ENCODE measurements around the gene PDE4D.

PDE4D gene

DNA sequence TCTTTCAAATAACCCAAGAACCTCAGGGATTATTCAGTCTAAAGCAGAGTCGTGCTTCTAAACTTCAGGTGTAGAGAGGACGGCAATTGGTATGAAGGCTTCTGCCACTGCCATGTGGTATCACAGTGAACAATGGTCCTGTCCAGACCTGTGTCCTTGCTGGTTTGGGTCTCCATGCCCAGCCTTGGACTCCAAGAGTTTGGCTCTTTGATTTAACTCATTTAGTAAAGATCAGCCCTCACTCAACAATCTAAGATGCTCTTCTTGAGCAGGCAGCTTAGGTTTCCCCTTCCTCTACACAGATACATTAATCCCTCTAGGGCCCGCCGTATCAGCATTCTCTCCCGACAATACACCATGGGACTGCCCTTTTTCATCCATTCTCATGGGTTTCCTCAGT lies 792.7 kb downstream of the PDE4D start:
- no peak for DNase-seq (ENCODE audit: low read depth)

DNA sequence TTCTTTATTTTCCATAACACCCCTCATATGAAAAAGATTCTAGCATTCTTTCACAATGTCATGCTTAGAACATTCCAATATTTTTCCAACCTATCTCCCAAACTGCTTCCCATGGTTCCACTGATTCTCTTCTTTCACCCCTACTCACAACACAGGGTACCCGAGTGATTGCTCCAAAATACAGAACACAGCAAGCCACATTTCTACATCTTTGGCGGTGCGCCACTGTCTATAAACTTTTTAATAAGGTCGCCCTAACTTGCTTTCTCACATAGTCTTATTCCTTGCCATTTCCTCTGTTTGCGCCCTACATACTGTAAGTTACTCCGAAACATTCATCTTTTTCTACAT lies 793.6 kb downstream of the PDE4D start:
- DNase-seq (ENCODE audit: low read depth): no peak

DNA sequence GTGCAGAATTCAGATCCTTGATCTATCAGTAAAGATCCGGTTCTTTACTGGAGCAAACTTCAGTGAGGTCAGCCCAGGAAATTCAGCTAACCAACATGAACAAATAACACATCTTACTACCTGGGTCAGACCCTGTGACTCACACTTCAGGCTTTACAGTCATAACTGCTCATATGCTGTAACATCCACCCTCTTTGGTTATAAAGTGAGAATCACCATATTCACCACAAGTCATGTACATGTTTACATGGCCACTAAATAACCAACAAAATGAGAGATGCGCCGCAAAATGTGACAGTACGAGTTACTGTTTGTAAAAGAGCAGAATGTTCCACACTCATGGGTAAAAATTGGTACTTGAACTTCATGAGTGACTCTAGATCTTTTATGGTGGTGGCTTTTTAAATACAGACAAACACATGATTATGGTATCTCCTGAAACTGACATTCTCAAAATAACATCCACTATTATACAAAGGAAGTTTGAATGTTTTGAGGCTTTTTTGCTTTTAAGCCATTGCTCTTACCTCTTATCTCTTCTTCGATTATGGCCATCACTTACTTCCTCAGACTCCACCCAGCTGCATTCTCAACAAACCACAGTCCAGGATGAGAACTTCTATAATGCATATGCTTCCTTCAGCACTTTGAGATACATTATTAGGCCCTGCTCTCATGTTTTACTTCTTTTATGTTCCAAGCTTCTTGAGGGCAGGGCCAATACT lies 794.1 kb downstream of the PDE4D start:
- peak; percentile 7 for DNase-seq (ENCODE audit: low read depth)

DNA sequence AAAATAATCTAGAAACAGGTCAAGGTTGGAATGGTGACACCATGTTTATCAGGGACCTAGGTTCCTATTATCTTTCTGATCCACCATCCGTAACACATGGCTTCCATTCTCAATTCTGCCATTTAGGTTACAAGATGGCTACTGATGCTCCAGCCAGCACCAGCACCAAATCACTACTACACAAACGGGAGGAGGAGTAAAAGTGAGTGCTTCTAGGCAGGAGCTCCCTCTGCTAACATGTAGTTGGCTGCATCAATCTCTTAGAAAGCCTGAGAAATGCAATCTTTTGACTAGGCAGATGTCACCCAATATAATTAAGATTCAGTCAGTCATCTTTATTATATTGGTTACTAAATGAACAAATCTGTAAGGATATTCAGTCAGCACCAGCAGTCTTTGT lies 794.8 kb downstream of the PDE4D start:
- DNase-seq (ENCODE audit: low read depth): no peak

DNA sequence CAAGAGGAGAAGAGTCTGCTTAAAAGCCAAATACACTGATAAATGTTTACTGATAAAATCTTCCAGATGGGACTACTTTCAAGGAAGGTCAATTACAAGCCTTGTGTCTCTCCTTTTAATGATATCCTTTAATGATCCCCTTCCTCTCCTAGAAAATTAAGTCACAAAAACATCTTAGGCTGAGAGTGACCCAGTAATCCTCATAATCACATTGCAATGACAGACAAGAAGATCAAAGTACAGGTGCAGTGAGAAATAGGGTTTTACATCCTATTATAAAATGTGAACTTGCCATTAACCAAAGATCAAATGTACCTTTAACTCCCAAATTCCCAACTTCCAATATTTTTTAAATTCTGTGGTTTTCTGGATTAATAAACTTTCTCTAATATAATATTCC lies 795.8 kb downstream of the PDE4D start:
- DNase-seq (ENCODE audit: low read depth): no peak

DNA sequence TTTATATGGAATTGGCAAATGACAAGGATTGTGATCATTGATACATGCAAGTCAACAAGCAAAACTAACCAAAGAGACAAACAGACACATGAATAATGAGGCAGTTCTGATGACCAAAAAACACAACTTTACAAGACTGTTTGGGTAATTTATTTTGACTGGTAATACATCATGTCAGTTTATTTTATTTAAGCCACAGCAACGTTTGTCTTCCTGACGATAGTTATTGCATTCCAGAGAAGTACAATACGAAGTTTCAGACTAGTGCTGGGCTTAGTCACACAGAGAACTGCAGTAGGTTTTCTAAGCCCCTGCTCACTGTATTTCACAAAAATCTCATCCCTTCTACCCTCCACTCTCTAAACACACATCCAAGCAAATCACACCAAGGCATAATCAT lies 796.4 kb downstream of the PDE4D start:
- DNase-seq (ENCODE audit: low read depth): no peak

DNA sequence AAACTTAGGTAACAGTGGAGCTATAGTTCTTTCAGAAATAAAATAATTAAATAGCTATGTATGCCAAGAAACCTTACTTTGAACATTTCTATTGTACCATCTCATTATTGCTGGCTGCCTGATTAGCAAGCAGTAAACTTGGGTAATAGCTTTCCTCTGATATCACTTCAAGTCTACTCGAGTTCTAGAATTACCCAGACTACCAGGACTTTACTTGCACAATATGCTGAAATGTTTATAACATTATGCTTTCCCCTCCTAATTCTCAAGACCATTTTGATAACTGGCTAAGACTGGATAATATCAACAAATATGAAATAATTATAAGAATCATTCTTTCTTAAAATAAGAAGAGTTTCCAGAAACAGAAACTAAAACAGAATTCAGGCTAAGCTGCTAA lies 798.0 kb downstream of the PDE4D start:
- no peak for DNase-seq (ENCODE audit: low read depth)

DNA sequence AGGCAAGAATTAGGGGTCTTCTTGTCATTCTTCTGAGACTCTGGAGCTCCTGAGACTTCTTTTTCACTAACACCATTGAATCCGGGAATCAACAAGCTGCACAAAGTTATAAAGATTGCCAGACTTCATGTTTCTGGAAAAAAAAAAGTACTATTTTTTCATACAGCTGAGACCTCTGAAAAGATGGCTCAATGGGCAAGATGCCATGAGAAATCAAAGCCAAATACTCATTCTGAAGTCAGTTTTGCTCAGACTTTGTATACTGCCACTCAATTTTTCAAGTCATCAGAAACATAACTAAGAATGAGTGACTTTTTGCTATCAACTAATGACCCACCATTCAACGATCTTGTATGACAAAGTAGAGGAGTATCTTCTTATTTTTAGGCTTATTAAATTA lies 798.7 kb downstream of the PDE4D start:
- no peak for DNase-seq (ENCODE audit: low read depth)

DNA sequence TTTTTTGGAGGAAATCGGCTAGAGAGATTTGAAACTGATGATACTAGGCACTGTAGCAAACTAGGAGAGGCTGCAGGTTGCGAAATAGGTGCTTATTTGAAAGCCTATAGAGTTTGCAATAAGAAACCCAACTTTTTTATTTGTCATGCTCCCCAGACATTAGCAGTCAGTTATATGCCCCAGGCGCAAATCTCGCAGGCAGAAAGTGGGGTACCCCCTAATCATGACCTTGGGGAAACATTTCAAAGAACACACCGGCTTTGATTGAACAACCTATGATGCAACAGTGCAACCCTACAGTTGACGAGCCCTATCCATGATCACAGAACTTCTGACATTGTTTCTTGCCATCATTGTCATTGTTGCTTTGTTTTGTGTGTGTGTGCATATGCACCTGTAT lies 800.2 kb downstream of the PDE4D start:
- no peak for DNase-seq (ENCODE audit: low read depth)

DNA sequence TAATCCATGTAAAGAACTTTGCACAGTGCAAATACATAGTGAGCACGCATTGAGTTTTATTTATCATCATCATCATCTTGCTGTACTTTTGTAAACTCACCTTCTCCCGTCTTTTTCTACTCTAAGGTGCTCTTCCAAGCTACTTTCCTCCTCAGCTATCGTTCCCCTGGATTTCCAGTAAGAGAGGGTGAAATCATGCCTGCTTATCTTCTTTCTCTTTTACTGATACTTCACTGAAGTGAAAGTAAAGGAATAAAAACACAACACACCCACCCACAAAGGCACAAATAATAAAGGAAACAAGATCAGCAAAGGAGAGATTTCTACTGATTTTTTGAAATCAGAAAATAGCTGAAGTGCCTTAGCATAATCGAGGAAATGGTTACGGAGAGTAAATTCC lies 800.8 kb downstream of the PDE4D start:
- no peak for DNase-seq (ENCODE audit: low read depth)

DNA sequence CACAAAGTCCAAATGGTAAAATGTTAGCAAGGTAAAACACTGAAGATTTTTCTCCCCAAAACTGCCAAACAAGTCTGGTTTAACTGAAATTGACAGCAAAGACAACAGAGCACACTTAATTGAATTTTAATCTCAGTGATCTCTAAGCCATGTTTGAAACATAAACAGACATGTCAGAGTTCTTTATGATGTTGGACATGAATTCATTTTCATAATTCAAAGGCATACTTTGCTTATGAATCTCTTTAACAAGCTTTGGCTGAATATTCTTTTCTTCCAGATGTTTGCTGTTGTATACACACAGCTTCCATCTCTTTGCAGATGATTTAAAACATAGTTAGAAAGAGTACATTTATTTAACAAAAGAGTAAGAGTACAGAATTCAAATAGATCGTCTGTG lies 801.6 kb downstream of the PDE4D start:
- DNase-seq (ENCODE audit: low read depth): no peak

DNA sequence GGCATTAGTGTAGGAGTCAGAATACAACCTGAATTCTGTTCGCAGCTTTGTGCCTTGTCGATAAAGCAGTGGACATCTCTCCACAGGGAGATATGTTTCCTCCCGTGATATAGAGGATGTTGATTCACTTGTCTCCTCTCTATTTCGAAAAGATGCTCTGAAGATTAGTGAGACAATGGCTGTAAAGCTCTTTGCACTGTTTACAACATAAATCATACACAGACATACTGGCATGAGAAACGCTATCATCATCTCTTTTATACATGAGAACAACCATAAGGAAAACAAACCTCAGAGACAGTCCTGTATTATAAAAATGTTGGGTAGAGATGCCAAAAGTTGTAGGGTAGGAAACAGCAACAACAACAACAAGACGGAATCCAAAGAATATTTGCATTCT lies 803.2 kb downstream of the PDE4D start:
- DNase-seq (ENCODE audit: low read depth): no peak

DNA sequence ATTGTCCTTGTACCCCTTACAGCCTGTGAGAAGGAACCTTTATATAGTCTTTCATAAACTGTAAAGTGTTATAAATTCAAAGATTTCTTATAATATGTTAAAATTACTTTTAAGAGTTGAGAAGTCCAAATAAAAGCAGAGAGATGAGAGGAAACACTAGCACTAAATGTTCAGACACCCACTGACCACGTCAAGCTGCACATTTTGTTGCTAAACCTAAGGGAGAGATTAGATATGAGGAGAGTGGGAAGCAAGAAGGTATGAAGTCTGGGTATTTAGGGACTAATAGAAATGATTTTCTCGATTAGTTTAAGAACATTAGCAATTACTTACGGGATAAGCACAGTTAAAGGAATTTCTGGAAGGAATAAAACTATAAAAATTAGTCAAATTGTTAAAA lies 803.8 kb downstream of the PDE4D start:
- DNase-seq (ENCODE audit: low read depth): no peak

DNA sequence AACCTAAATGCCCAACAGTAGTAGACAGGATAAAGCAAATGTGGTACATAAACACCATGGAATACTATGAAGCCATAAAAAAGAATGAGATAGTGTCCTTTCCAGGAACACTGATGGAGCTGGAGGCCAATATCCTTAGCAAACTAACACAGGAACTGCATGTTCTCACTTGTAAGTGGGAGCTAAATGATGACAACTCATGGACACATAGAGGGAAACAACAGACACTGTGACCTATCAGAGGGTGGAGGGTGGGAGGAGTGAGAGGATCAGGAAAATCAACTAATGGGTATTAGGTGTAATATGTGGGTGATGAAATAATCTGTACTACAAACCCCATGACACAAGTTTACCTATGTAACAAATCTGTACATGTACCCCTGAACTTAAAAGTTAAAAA lies 805.0 kb downstream of the PDE4D start:
- no peak for DNase-seq (ENCODE audit: low read depth)

DNA sequence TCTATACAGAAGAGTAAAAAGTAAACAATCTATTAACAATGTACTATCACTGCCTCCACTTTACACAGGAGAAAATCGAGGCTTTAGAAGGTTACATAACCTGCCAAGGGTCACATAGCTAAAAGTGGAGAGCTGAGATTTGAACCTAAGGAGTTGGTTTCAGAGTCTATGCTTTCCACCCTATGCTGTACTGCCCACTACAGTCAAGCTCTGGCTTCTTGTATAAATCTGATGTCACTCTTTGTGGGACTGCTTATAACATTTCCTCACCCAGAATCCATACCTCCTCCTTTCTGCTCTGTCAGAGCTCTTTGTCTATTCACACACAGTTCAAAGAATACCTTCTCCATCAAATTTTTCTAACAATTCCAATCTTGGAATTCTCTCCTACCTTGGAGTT lies 807.5 kb downstream of the PDE4D start:
- DNase-seq (ENCODE audit: low read depth): no peak

DNA sequence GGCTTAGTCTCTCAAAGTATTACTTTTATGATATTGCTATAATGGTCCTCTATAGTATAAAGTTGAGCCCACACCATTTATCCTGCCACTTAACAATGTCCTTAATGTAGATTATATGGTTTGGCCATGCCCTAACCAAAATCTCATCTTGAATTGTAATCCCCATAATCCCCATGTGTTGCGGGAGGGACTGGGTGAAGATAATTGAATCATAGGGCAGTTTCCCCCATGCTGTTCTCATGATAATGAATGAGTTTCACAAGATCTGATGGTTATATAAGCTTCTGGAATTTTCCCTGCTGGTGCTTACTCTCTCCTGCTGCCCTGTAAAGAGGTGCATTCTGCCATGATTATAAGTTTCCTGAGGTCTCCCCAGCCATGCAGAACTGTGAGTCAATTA lies 811.8 kb downstream of the PDE4D start:
- DNase-seq (ENCODE audit: low read depth): no peak

DNA sequence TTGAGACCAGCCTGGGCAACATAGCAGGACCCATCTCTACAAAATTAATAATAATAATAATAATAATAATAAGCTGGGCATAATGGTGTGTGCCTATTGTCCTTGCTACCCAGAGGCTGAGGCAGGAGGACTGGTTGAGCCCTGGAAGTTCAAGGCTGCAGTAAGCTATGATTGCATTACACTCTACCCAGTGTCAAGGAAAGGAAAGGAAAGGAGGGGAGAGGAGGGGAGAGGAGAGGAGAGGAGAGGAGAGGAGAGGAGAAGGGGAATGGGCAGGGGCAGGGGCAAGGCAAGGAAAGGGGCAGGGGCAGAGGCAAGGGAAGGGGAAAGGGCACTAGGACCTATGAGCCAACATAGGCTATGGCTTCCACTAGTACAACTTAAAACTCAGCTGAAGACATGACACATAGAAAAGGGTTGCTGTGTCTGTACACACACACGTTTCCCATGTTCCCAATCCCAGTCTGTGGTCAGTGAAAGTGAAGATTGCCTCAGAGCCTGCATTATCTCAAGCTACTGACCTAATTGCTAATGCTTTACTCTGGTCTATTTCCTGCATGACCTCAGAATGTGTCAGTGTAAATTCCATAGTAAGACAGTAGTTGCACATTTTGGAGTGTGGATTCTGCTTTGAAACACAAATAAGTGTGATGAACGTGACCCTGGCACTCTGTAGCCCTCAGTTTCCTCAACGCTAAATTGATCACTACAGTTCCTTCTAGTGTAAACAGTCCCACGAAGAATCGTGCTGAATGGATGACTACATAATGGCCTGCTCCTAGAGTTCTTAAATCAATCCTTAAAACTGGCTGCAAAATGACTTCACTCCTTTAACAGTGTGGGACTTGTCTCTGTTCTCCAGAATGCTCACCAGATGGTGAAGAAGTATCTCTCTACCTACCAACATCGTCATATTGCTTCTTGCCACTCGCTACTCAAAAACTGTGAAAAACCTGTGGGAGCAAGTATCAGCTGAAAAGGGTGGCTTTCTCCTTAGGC lies 813.6 kb downstream of the PDE4D start:
- no peak for DNase-seq (ENCODE audit: low read depth)

DNA sequence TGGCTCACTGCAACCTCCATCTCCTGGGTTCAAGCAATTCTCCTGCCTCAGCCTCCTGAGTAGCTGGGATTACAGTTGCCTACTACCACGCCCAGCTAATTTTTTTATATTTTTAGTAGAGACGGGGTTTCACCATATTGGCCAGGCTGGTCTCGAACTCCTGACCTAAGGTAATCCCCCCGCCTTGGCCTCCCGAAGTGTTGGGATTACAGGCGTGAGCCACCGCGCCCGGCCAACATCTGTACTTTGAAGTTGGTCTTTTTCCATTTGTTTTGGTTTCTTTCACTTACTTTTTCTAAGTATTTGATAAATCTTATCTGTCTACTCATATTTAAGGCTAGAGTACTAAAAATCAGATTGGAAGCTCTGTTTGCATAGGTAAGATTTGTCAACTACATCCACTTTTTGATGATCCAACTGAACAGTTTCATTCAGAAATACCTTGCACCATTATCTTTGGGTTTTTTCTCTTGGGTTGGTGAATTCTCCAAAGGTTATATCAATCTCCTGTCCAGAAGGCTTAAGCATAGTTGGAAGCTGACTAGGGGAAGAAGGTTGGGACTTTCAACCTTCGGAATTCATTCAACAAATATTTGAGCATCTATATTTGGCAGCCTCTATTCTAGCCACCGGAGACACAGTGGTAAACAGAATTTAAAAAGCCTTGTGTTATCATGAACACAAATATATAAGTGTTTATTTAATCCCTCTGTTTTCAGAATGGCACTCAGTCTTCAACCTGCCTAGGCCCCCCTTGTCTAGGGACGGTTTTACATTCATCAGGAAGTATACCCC lies 821.6 kb downstream of the PDE4D start:
- no peak for DNase-seq (ENCODE audit: low read depth)

DNA sequence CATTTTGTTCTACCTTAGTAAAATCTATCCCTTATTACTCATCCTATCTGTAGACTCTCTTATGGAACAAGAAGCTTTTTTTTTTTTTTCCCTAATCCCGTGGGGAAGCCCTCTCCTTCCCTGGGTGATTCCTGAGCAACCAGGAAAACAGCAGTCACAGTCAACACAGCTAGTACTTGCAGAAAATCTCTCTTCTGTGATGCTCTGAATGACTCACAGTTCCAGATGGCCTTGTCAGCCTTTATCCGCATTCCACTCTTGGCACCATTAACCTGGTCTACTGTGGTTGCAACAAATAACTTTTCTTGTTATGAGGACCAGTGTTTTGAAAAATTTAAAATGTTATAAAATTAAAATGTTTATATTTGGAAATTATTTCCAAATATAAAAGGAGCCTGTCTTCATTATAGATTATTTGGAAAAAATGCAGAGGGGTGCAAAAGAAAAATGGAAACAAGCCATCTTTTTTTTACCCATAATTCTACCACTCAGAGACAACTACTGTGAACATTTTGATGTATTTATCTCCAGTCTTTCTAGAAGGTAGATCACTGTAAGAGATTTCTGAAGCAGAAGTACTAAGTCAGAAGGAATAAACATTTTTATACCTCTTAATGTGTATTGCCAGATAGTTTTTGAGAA lies 824.0 kb downstream of the PDE4D start:
- no peak for DNase-seq (ENCODE audit: low read depth)

DNA sequence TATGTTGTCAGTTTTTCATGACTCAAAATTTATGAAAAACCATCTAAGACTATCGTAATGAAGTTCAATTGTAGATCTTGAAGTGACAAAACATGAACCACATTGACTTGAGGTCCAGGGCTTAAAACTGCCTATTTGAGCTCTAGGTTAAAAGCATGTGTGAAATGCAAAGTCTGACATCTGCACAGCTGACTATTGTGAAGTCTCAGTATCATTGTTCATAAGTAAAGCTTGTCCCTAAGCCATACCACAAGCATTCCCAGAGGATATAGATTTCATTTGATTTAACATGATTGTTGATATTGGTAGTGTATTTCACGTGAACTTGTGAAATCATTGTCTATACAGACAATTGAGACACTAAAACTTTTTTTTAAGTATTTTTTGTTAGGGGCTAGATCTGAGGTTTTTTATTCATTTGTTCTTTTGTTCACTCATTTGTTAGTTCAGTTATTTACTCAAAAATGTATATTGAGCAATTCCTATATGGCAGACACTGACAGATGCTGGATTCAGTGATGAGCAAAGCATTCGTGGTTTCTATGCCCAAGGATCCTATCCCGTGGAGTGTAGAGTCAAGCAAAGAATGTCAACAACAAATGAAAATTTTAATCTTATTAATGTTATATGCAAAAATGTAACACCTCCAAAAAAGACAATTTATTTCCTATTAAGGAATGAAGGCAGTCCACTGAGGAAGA lies 825.4 kb downstream of the PDE4D start:
- DNase-seq (ENCODE audit: low read depth): no peak

DNA sequence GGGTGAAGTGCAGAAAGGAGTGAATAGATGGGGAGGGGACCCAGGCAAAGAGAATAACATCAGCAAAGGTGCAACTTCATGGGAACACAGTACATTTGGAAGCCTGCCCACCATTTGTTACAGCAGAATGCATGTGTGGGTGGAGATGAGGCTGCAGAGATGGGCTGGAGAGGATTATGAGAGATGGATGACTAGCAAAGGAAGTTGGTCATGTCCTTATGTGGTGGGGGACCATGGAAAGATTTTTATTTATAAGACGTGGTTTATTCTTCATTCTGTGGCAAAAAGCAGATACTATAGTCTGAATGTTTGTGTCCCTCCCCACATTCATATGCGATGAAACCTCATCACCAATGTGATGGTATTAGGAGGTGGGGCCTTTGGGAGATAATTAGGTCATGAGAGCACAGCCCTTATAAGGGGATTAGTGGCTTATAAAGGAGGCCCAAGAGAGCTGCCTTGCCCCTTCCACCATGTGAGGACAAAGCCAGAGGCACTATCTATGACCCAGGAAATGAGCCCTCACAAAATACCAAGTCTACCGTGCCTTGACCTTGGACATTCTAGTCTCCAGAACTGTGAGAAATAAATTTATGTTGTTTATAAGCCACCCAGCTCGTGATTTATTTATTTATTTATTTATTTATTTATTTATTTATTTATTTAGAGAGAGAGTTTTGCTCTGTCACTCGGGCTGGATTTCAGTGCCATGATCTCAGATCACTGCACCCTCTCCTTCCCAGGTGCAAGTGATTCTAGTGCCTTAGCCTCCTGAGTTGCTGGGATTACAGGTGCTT lies 827.0 kb downstream of the PDE4D start:
- no peak for DNase-seq (ENCODE audit: low read depth)
